ENCODE results near the gene SLC5A6. TPM values are rescaled to one million over a fixed set of nuclear protein-coding genes. Genes with fewer than 3 reads are reported as not detected.
"Not testable (repeated sequence)": the region's sequence is repeated elsewhere in the genome, so short reads cannot be mapped to it uniquely, and the experiment has no call there.

SLC5A6 gene
- total RNA-seq, 2 experiments from 2014 or later = 34.2 to 39.2 TPM

- no peak for DNase-seq
- Mint-ChIP-seq H3K27ac (no peak overlapping the region), H3K9me3 (no peaks in the 10 kb centered on the region), H3K36me3 (ENCODE audit: low read depth) (no peaks in the 10 kb centered on the region), H3K27me3 (peaks cover 2% of the 10 kb centered on the region), H3K4me3 (no peak overlapping the region), H3K4me1 (no peaks in the 10 kb centered on the region)
- ChIA-PET CTCF (interaction anchor here (1.0 kb wide), 1 partner anchor 178 kb away, joined by 3 read pairs; no protein-coding TSS in a partner anchor), POLR2A (no interaction called here)
Measured at GRCh38 chr2:27194538-27195354, 17.3 kb downstream of the SLC5A6 start.

- H3K9me3 Mint-ChIP-seq = no peaks in the 10 kb centered on the region
- CTCF ChIA-PET = interaction anchor here (1.0 to 1.6 kb wide), 6 partner anchors 9 to 269 kb away, joined by 3 to 4 read pairs (median 4); no protein-coding TSS in a partner anchor
- H3K27ac Mint-ChIP-seq = no peak overlapping the region
- POLR2A ChIA-PET = interaction anchor here (0.6 kb wide), 1 partner anchor 88 kb away, joined by 3 read pairs; no protein-coding TSS in a partner anchor
- no peak overlapping the region for H3K4me3 Mint-ChIP-seq
- DNase-seq = peak; percentile 61
- H3K36me3 Mint-ChIP-seq (ENCODE audit: low read depth) = no peaks in the 10 kb centered on the region
- H3K4me1 Mint-ChIP-seq = no peaks in the 10 kb centered on the region
- H3K27me3 Mint-ChIP-seq = peaks cover 2% of the 10 kb centered on the region
Measured at GRCh38 chr2:27191070-27191829, 20.8 kb downstream of the SLC5A6 start.

- no peaks in the 10 kb centered on the region for H3K36me3 Mint-ChIP-seq (ENCODE audit: low read depth)
- ChIA-PET CTCF (interaction anchor here (0.6 kb wide), 1 partner anchor 274 kb away, joined by 3 read pairs; no protein-coding TSS in a partner anchor), POLR2A (no interaction called here)
- peaks cover 8% of the 10 kb centered on the region for H3K27me3 Mint-ChIP-seq
- no peak overlapping the region for H3K27ac Mint-ChIP-seq
- no peaks in the 10 kb centered on the region for H3K9me3 Mint-ChIP-seq
- no peak overlapping the region for H3K4me3 Mint-ChIP-seq
- H3K4me1 Mint-ChIP-seq = no peaks in the 10 kb centered on the region
- DNase-seq = no peak
Measured at GRCh38 chr2:27189989-27190388, 22.1 kb downstream of the SLC5A6 start.

GRCh38 chr2:27186613-27187345 lies 25.3 kb downstream of the SLC5A6 start:
- Mint-ChIP-seq H3K4me1 (peaks cover 2% of the 10 kb centered on the region), H3K36me3 (ENCODE audit: low read depth) (no peaks in the 10 kb centered on the region), H3K27ac (no peak overlapping the region), H3K27me3 (peaks cover 19% of the 10 kb centered on the region), H3K9me3 (no peaks in the 10 kb centered on the region), H3K4me3 (no peak overlapping the region)
- DNase-seq = no peak
- ChIA-PET POLR2A (no interaction called here), CTCF (interaction anchor here (0.6 to 1.5 kb wide), 5 partner anchors 14 to 357 kb away, joined by 3 to 4 read pairs (median 3); no protein-coding TSS in a partner anchor)

- Mint-ChIP-seq H3K4me3 (no peak overlapping the region), H3K9me3 (no peaks in the 10 kb centered on the region), H3K36me3 (ENCODE audit: low read depth) (no peaks in the 10 kb centered on the region), H3K4me1 (peaks cover 2% of the 10 kb centered on the region), H3K27ac (no peak overlapping the region), H3K27me3 (peaks cover 26% of the 10 kb centered on the region)
- DNase-seq = no peak
- ChIA-PET POLR2A (no interaction called here), CTCF (interaction anchor here (0.6 to 1.4 kb wide), 3 partner anchors 16 to 224 kb away, joined by 3 read pairs; no protein-coding TSS in a partner anchor)
Measured at GRCh38 chr2:27185331-27186026, 26.6 kb downstream of the SLC5A6 start.

GRCh38 chr2:27184115-27184514 lies 28.0 kb downstream of the SLC5A6 start:
- Mint-ChIP-seq H3K27me3 (peaks cover 34% of the 10 kb centered on the region), H3K36me3 (ENCODE audit: low read depth) (no peaks in the 10 kb centered on the region), H3K27ac (no peak overlapping the region), H3K4me3 (no peak overlapping the region), H3K9me3 (no peaks in the 10 kb centered on the region), H3K4me1 (peaks cover 2% of the 10 kb centered on the region)
- DNase-seq = no peak
- ChIA-PET POLR2A (no interaction called here), CTCF (no interaction called here)

GRCh38 chr2:27182346-27182745 lies 29.7 kb downstream of the SLC5A6 start:
- Mint-ChIP-seq H3K27me3 (peaks cover 44% of the 10 kb centered on the region), H3K4me1 (peaks cover 4% of the 10 kb centered on the region), H3K4me3 (no peak overlapping the region), H3K36me3 (ENCODE audit: low read depth) (no peaks in the 10 kb centered on the region), H3K27ac (no peak overlapping the region), H3K9me3 (no peaks in the 10 kb centered on the region)
- ChIA-PET CTCF (interaction anchor here (0.6 to 1.3 kb wide), 2 partner anchors 166 to 1175 kb away, joined by 3 to 4 read pairs; no protein-coding TSS in a partner anchor), POLR2A (no interaction called here)
- no peak for DNase-seq

- no peak for DNase-seq
- no peak overlapping the region for H3K27ac Mint-ChIP-seq
- no peaks in the 10 kb centered on the region for H3K36me3 Mint-ChIP-seq (ENCODE audit: low read depth)
- H3K27me3 Mint-ChIP-seq = peaks cover 41% of the 10 kb centered on the region
- H3K9me3 Mint-ChIP-seq = no peaks in the 10 kb centered on the region
- CTCF ChIA-PET = no interaction called here
- H3K4me1 Mint-ChIP-seq = peaks cover 4% of the 10 kb centered on the region
- POLR2A ChIA-PET = no interaction called here
- H3K4me3 Mint-ChIP-seq = no peak overlapping the region
Measured at GRCh38 chr2:27179344-27180000, 32.6 kb downstream of the SLC5A6 start.

- CTCF ChIA-PET = interaction anchor here (0.7 to 1.3 kb wide), 2 partner anchors 9 to 235 kb away, joined by 3 to 4 read pairs; no protein-coding TSS in a partner anchor
- Mint-ChIP-seq H3K27ac (no peak overlapping the region), H3K36me3 (ENCODE audit: low read depth) (no peaks in the 10 kb centered on the region), H3K4me1 (peaks cover 2% of the 10 kb centered on the region), H3K9me3 (no peaks in the 10 kb centered on the region), H3K27me3 (peaks cover 34% of the 10 kb centered on the region), H3K4me3 (no peak overlapping the region)
- DNase-seq = no peak
- POLR2A ChIA-PET = no interaction called here
Measured at GRCh38 chr2:27178469-27178868, 33.6 kb downstream of the SLC5A6 start.

GRCh38 chr2:27177441-27178351 lies 34.4 kb downstream of the SLC5A6 start:
- Mint-ChIP-seq H3K27me3 (peaks cover 34% of the 10 kb centered on the region), H3K9me3 (no peaks in the 10 kb centered on the region), H3K36me3 (ENCODE audit: low read depth) (no peaks in the 10 kb centered on the region), H3K4me3 (no peak overlapping the region), H3K27ac (no peak overlapping the region), H3K4me1 (peaks cover 2% of the 10 kb centered on the region)
- ChIA-PET POLR2A (no interaction called here), CTCF (interaction anchor here (0.7 to 1.3 kb wide), 2 partner anchors 8 to 235 kb away, joined by 3 to 4 read pairs; no protein-coding TSS in a partner anchor)
- no peak for DNase-seq

- H3K4me3 Mint-ChIP-seq; H3K9me3 Mint-ChIP-seq; H3K4me1 Mint-ChIP-seq; DNase-seq; H3K27ac Mint-ChIP-seq; POLR2A ChIA-PET; H3K36me3 Mint-ChIP-seq (ENCODE audit: low read depth): not testable (repeated sequence)
- CTCF ChIA-PET = interaction anchor here (0.7 kb wide), 1 partner anchor 1312 kb away, joined by 3 read pairs; no protein-coding TSS in a partner anchor
- H3K27me3 Mint-ChIP-seq = peaks cover 34% of the 10 kb centered on the region
Measured at GRCh38 chr2:27175781-27176180, 36.3 kb downstream of the SLC5A6 start.
